Activated naive CD4-positive, alpha-beta T cell treated with Interleukin-2 at 50 U/mL for 16 hours (primary cell): ENCODE results near the gene C15orf40.
"Not testable (repeated sequence)": the region's sequence is repeated elsewhere in the genome, so short reads cannot be mapped to it uniquely, and the experiment has no call there.

ENCODE experiments used
- DNase-seq: peaks from one replicate; pipeline ENCODE4 v3.0.0-alpha.2; 2020

Gene C15orf40

DNA sequence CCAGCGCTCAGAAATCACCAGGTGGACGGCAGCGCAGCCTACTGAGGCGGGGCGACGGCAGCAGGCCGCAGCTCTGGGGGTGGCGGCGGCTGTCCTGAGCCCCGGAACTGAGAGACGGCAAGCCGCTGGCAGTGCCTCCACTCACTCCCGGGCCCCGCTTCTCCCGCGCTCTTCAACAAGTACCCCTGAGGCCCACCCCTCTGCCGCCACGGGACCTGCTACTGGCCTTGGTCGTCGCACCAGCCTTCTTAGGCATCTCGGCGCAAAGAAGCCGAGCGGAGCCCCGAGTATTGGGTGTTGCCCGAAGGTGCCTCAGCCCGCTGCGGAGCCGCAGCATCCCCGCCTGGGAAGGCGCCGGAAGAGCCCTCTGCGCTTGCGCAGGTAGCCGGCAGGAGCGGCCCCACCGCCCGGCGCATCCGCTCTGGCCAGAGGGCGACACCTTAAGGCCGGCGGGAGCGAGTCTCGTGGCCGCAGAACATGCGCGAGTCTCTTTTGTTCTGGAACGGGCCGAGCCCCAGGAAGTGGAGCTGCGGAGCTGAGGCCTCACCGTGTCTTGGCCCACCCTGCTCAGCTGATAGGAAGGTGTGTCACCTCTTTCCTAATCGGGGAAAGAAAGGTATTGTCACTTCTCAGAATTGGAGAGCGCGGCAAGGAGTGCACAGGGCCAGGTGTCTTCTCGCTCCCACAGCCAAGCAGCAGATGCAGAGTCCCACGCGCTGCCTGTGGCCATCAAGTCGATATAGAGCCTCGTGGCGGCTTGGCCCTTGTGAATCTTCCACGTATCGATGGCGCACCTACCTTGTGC lies at the start of gene C15orf40:
C15orf40 (minus strand) TSS at position 369 of the 805 bp plus-strand sequence; CDS start at position 337, 32 bp downstream.
- peak; percentile 85 for DNase-seq

DNA sequence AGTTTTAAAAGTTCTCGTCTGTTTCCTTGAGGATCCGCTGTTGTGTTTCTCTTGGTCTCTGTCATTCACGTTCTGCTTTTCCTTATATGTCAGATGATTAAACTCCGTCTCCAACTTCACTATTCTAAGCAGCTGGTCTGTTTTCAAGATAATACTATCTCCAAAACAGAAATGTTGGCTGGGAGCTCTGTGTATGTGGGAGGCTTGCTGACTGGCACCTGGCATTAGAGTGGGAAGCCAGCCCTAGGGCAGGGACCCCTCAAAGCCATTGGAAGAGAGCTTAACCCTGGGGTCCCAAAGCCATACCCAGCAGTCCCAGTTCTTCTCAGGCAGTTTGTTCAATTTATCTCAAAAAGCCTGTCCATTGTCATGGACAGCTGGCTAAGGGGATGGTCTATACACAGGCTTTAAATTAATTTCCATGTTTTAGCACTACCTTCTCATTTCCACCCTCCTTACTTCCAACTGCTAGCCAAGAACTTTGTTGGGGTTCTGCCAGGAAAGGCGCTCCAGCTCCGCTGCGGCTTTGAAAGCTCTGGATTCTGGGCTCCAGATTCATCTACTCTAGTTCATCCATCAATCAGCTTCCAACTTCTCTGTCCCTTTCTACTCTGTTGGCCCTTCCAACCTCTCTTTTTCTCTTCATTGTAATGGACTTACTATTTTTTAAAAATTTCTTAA lies 46.4 kb upstream of the C15orf40 start:
- no peak for DNase-seq

DNA sequence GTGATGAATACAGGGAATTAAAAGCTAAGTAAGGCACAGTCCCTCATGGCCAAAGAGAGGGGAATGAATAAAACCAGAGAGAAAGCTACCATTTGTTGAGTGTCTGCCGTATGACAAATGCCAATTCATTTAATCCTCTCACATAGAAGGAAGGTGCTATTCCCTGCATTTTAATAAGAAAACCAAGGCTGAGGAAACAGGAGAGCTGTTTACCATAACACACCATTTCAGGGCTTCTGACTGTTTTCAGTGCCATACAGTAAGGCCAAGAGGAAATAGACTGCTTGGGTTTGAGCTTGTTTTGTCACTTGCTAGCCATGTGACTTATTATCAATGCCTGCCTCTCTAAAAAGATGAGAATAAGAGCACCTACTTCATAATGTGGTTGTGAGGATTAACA lies 45.6 kb upstream of the C15orf40 start:
- no peak for DNase-seq

DNA sequence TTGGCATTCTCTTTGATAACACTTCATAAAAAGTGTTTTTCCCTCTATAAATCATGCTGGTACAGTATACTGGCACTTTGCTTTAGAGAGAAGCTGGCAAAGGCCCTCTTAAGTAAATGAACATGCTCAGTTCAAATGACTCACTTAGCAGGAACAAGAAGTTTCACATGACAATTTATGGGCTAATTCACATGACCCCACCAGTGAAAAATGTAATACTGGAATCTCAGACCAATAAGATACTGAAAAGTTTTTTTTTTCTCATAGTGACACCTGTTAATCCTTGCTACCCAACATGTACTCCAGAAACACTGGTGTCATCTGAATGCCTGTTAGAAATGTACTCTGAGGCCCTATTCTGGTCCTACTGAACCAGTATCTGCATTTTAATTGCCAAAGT lies 41.7 kb upstream of the C15orf40 start:
- DNase-seq, result no peak

DNA sequence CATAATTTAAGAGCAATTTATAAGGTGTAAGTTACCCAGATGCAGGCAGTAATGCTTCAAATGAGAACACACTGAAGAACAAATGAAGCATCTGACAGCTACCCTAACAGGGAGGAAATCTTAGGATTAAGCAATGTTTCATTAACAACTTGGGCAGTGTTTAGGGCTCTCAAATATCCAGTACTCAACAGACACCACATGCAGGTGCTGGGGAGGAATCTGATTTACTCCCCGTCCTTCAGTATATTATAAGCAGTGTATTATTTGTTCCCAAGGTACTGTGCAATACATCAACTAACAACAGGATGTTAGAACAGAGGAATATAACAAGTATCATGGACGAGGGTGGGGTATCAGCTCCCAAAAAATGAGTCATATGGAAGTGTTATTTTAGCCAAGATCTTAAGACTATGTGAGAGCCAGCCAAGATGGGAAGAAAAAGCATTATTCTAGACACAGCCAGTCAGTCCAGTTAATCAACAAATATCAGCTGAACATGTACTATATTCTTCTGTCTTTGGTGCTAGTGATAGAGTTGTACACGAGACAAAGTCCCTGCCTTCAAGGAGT lies 35.2 kb upstream of the C15orf40 start:
- no peak for DNase-seq

DNA sequence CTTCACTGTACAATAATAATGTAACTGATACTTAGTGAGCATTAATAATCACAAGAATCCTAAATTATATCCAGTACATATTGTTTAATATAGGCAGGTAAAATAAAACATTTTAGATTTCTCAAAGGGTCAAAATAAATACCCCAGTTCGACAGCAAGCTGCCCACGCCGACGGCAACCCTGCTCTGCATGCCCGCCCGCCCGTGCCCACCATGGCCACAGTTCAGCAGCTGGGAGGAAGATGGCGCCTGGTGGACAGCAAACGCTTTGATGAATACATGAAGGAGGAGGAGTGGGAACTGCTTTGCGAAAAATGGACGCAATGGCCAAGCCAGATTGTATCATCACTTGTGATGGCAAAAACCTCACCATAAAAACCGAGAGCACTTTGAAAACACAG lies 32.7 kb upstream of the C15orf40 start:
- no peak for DNase-seq

DNA sequence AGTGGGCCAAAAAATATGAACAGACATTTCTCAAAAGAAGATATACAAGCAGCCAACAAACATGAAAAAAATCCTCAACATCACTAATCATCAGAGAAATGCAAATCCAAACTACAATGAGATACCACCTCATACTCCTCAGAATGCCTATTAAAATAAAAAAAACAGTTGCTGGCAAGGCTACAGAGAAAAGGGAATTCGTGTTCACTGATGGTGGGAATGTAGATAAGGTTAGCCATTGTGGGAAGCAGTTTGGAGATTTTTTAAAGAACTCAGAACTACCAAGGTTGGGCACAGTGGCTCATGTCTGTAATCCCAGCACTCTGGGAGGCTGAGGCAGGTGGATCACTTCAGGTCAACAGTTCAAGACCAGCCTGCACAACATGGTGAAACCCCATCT lies 27.8 kb upstream of the C15orf40 start:
- DNase-seq, result no peak

DNA sequence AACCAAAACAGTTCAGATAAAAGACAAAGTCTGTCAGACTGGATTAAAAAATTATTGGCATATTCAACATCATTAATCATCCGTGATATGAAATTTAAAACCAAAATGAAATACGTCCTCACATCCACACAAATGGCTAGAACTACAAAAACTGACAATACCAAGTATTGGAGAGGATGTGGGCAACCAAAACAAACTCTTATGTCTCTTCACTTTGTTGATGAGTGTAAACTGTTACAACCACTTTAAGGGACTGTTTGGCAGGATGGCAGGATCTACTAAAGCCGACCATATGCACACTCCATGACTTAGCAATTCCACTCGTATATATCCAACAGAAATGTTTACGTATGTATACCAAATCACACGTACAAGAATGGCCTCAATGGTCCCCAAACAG lies 24.8 kb upstream of the C15orf40 start:
- no peak for DNase-seq

DNA sequence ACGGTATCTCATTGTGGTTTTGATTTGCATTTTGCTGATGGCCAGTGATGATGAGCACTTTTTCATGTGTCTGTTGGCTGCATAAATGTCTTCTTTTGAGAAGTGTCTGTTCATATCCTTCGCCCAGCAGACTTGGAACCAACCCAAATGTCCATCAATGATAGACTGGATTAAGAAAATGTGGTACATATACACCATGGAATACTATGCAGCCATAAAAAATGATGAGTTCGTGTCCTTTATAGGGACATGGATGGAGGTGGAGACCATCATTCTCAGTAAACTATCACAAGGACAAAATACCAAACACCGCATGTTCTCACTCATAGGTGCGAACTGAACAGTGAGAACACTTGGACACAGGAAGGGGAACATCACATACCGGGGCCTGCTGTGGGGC lies 19.8 kb upstream of the C15orf40 start:
- DNase-seq, result not testable (repeated sequence)

DNA sequence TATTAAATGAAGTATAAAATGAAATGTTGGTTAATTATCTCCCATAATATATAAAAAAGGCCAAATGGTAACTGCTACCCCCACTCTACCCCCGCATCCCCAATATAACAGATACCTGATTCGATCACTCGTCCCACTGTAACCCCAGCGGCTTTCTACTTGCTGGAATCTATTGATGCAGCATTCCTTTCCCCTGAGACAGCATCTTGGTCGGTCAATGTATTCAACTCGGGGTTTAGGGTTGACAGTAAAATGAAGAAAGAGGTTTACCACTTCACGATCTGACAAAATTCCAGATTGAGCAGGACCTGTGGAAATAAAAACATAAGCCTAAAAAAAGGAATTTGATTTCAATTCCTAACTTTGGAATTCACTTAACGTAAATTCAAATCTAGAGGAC lies 18.6 kb upstream of the C15orf40 start:
- no peak for DNase-seq

DNA sequence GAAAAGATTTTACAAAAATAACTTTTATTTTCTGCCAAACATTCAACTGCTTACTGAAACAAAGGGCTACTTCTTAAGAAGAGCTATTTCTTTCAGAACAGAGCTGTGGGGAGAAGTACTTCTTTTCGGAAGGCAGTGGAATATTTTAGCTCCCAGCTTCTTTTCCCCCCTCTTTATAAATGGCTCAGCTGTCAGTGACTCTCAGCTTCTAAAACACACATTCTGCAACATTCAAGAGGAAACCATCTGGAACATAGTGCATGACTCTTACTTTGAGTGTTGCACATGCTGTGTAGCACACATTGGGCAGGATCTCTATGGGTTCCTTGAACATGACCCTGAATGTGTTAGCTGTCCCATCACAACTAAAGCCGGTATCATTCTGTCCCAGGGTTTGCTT lies 7.0 kb upstream of the C15orf40 start:
- DNase-seq, result no peak

DNA sequence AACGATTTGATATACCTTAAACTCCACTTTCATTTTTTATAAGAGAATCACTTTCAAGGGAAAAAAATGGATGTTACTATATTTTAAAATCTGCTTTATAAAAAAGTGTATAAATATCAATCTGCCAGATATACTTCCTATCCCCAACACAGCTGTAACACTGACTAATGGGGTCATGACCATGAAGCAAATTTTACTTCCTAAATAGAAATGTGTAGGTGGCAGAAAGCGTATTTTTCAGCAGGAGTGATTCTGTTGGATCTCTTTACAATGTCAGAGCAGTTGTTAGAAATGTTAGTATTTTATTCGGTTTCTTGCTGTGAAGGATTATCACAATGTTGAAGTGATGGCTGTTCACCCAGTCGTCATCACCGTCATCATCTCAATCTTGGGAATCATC lies 5.5 kb upstream of the C15orf40 start:
- no peak for DNase-seq

DNA sequence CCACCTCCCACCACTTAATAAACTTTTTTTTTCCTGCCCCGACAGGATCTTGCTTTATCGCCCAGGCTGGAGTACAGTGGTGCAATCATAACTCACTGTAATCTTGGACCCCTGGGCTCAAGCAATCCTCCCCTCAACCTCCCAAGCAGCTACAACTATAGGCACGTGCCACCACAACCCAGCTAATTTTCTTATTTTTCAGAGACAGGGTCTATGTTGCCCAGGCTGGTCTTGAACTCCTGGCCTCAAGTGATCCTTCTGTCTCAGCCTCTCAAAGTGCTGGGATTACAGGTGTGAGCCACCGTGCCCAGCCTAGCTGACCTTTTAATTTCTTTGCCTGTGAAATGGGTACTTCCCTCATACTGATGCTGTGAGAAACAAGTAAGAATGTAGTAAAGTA lies 3.9 kb upstream of the C15orf40 start:
- DNase-seq, result no peak

DNA sequence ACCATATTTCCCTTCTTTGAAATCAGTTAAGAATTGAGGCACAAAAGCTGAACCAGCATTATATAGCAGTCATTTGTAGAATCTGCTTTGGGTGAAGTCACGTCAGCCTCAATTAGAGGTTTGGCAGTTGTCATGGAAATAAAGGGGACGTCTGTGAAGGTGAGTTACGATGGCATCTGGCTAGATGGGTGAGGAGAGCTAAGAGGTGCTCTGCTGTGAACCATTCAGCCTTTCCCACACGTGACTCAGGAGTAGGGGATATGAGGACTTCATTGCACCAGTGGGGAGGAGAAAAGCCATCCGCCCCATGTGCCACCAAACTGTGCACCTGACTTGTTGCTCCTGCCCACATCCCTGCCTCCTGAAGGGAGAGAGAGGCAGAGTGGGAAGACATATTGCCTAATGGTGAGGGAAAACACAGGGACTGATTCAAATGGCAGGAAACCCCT lies 2.8 kb upstream of the C15orf40 start:
- no peak for DNase-seq

DNA sequence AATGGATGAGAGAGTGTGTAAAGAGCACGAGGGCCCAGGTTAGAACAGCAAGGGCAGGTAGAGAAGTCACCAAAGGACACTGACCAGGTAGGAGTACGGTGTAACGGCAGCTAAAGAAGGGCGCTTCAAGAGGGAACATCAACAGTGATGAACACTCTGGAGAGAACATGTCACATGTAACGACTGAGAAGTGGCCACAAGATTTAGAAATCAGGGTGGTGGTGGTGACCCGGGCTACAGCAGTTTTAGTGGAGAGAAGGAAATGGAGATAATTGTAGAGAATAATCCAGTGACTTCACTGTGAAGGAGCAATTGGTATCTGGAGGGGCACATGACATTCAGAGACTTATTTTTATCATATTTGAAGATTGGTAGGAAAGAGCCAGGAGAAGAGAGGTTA lies 1.2 kb upstream of the C15orf40 start:
- no peak for DNase-seq

DNA sequence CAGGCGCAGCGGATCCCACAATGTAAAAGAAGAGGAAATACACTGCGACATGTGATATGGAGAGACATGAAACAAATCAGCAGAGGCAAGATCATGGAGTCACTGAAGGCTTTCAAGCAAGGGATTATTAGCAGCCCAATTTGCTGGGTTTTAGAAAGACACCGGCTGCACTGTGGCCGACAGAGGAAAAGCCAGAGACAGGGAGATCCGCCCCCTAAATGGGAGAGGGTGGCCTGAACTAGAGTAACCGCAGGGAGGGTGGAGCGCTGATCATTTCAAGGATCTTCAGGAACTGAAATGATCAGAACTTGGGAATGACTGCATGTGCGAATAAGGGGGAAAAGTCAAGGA lies 612 bp upstream of the C15orf40 start:
- no peak for DNase-seq

DNA sequence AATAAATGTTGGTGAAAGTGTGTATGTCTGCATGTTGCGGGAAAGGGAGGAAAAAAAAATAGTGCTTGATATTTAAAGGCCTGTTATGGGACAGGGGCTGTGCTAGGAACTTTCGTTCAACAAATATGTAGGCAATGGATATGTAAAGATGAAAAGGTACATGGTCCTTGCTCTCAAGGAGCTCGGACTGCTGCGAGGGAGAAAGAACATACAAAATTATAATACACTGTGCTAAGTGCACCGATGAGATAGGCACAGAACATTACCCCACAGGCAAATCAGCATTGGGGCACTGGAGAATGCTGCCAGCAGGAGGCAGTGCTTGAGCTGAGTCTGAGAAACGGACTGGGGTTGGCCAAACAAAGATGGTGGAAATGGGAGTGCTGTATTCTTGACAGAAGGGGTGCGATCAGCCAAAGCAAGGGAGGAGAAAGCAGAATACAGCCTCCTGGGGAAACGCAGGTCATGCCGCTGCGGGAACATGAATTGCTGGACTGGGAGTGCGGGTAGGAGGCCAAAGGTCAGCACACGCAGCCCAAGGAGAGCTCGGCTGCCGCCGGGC lies 649 bp downstream of the C15orf40 start:
- DNase-seq, result peak; percentile 84

DNA sequence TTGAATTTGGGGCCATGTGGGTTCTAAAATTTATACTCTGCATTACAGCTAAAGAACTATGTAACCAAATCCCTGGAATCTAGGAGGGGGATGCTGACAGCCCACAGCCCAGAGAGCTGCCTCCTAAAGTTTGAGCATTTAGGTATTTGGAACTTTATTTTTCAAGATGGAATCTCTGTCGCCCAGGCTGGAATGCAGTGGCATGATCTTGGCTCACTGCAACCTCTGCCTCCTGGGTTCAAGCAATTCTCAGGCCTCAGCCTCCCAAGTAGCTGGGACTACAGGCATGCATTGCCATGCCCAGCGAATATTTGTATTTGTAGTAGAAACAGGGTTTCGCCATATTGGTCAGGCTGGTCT lies 10.8 kb downstream of the C15orf40 start:
- not testable (repeated sequence) for DNase-seq

DNA sequence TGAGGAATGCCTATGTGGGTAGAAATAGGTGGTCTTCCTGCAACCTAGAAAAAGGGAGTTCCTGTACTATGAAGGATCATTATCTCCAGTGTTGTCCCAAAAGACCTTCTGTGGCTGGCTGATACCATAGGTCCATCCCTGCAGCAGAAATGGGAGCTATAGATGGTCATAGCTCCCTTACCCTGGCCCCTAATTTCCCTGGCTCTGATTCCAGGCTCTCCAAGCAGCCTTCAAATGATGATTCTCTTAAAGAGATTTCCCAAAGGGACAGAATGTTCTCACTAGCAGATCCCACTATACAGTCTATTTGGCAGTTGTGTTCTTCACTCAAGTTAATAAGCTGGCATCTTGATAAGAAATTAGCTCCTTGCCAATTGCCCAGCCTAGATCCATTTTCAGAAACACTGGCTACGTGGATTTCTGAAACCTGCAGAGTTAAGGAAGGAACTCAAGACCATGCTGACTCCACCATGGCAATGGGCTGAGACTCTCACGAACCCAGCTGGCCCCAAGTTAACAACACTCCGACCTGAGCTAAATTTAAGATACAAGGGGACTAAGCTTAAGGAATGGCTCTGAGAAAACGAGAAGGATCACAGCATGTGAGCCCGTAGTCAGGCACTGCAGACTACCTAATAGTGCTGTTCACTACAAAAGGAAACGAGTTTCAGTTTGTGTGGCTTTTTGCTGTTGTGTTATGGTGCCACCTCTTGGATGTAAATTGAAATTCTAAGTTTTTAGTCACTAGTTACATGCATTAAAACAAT lies 11.4 kb downstream of the C15orf40 start:
- peak; percentile 16 for DNase-seq

DNA sequence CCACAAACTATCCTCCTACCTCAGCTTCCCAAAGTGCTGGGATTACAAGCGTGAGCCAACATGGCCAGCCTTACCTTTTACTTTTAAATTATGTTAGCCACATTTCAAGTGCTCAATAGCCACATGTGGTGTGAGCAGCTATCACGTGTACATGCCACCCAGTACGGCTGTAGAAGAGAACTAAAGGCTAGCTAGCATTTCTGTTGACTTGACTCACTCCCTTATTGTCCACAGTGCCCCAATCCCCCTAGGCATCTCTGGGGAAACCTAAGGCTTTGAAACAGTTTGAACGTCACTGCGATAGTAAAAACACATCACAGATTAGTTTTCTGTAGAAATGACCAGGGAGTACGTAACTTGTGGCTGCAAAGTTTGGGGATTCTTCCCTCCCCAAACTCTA lies 12.0 kb downstream of the C15orf40 start:
- no peak for DNase-seq

DNA sequence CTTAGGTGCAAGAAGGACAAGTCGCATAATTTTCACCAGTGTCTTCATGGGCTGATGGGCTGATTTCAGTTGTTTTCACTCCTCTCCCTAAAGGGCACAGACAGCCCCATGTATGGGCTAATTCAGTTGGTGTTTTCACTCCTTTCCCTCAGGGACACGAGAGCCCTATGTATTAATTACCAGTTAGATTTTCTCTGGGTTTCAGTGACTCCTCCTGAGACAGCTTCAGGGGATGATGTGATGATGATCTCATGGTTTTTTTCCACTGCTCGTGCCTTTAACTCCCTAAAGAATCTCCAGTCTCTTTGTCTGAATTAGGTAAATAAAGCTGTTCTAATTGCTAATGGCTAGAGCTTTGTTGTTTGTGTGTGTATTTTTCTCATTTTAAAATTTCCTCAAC lies 15.5 kb downstream of the C15orf40 start:
- no peak for DNase-seq

DNA sequence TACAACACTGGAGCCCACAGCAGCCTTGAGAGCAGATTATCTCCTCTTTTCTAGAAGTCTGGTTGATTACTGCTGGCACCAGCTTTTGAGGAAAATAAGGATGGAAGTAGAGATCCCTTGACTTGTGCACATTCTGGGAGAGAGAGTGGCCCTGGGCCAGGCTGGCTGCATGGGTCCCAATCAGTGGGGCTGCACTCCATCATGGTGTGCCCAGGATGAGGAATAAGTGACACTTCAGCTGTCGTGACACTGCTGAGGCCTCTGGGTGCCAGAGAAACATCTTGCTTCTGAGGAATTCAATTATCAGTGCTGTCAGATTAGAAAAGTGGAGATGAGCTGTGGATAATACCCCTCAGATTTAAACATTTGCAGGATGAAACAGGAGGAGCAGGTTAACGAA lies 16.4 kb downstream of the C15orf40 start:
- no peak for DNase-seq

DNA sequence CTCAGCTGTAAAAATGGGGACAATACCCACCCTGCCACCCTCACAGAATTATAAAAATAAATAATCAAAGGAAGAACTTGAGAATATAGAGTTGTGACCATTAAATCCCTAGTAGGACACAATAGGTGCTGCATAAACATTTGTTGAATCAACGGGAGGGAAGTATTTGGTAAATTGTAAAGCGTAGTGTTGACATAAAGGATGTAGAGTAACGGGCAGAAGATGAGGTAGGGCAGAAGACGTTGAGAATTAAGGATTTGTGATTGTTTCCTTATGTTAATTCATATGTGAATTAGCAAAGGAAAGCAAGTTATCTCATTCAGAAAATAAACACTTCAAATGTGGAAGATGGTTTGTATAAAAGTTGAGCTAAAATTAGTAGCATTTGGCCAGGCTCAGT lies 18.3 kb downstream of the C15orf40 start:
- no peak for DNase-seq
